MM.1S (cell line): Measurements from ENCODE around the gene TSPAN3.
A peak's percentile ranks its signal among the peaks of the same experiment; 100 is the strongest.

Experiments used
- DNase-seq: peaks from one replicate; pipeline ENCODE4 v3.0.0-alpha.2; 2015
- H2AFZ ChIP-seq: fragments of 300-600 bp; sonication (generic); 2 replicates; pipeline ENCODE4 v1.6.0; 2016; ENCODE audit warnings: antibody characterized with exemption, low read length
- H3F3A ChIP-seq: fragments of 300-600 bp; sonication (generic); 2 replicates; pipeline ENCODE4 v1.6.1; 2016; ENCODE audit warnings: mild to moderate bottlenecking, antibody characterized with exemption, low read length, moderate library complexity, mixed read lengths; ENCODE audit not compliant: insufficient read depth
- H3K27ac ChIP-seq: fragments of 300-600 bp; sonication (generic); 2 replicates; pipeline ENCODE4 v1.5.1; 2016; ENCODE audit warnings: mild to moderate bottlenecking, low read length
- H3K27me3 ChIP-seq: fragments of 300-600 bp; sonication (generic); replicated peaks from 2 replicates; pipeline ENCODE4 v1.6.0; 2016; ENCODE audit warnings: low read length; ENCODE audit not compliant: insufficient read depth
- H3K36me3 ChIP-seq: fragments of 300-600 bp; sonication (generic); replicated peaks from 2 replicates; pipeline ENCODE4 v1.6.1; 2016; ENCODE audit warnings: mild to moderate bottlenecking, low read length, mixed read lengths; ENCODE audit not compliant: insufficient read depth
- H3K4me1 ChIP-seq: fragments of 300-600 bp; sonication (generic); 2 replicates; pipeline ENCODE4 v1.6.1; 2016; ENCODE audit warnings: low read length, mixed read lengths
- H3K4me2 ChIP-seq: fragments of 300-600 bp; sonication (generic); 2 replicates; pipeline ENCODE4 v1.6.0; 2016; ENCODE audit warnings: low read depth, low read length
- H3K4me3 ChIP-seq: fragments of 300-600 bp; sonication (generic); 2 replicates; pipeline ENCODE4 v1.5.1; 2016; ENCODE audit warnings: low read length, mixed read lengths
- H3K79me2 ChIP-seq: fragments of 300-600 bp; sonication (generic); 2 replicates; pipeline ENCODE4 v1.6.1; 2016; ENCODE audit warnings: mixed run types, low read length, mixed read lengths
- H3K9ac ChIP-seq: fragments of 300-600 bp; sonication (generic); 2 replicates; pipeline ENCODE4 v1.6.1; 2016; ENCODE audit warnings: low read length, mixed read lengths
- H3K9me2 ChIP-seq: fragments of 300-600 bp; sonication (generic); replicated peaks from 2 replicates; pipeline ENCODE4 v1.6.1; 2016; ENCODE audit warnings: mild to moderate bottlenecking, low read length, mixed read lengths; ENCODE audit not compliant: insufficient read depth
- H3K9me3 ChIP-seq: fragments of 300-600 bp; sonication (generic); replicated peaks from 2 replicates; pipeline ENCODE4 v1.6.1; 2016; ENCODE audit warnings: mild to moderate bottlenecking, low read length, mixed read lengths; ENCODE audit not compliant: insufficient read depth
- H4K20me1 ChIP-seq: fragments of 300-600 bp; sonication (generic); 2 replicates; pipeline ENCODE4 v1.6.1; 2016; ENCODE audit warnings: mild to moderate bottlenecking, low read length, moderate library complexity, mixed read lengths; ENCODE audit not compliant: insufficient read depth
- CTCF ChIP-seq: fragments of 300-600 bp; sonication (generic); IDR thresholded peaks from 2 replicates; pipeline ENCODE4 v1.5.1; 2016; ENCODE audit warnings: antibody characterized with exemption, low read length, mixed read lengths
- EZH2 ChIP-seq: fragments of 300-600 bp; sonication (generic); optimal IDR thresholded peaks from 2 replicates; pipeline ENCODE3; 2017; ENCODE audit warnings: low read depth, mild to moderate bottlenecking, antibody characterized with exemption, low read length, mixed read lengths
- EZH2phosphoT487 ChIP-seq: fragments of 300-600 bp; sonication (generic); IDR thresholded peaks from 2 replicates; pipeline ENCODE4 v1.6.1; 2018; ENCODE audit warnings: antibody characterized with exemption, low read length

The TSPAN3 gene

GRCh38 chr15:77096138-77096537 lies 25.2 kb upstream of the TSPAN3 start:
- H3K27me3 ChIP-seq = no peaks in the 10 kb centered on the region
- H3K4me3 ChIP-seq = no peak overlapping the region
- no peak overlapping the region for H3K27ac ChIP-seq
- no peaks in the 10 kb centered on the region for H3K9me2 ChIP-seq
- no peak overlapping the region for H3K4me2 ChIP-seq
- H3K9ac ChIP-seq = no peak overlapping the region
- no peak for TF ChIP-seq EZH2phosphoT487
- no peak for TF ChIP-seq EZH2
- no peak for TF ChIP-seq CTCF
- no peaks in the 10 kb centered on the region for H3K4me1 ChIP-seq
- H3K9me3 ChIP-seq = no peaks in the 10 kb centered on the region
- H3F3A ChIP-seq = no peaks in the 10 kb centered on the region
- no peaks in the 10 kb centered on the region for H3K36me3 ChIP-seq
- DNase-seq = no peak
- no peaks in the 10 kb centered on the region for H4K20me1 ChIP-seq
- no peak overlapping the region for H2AFZ ChIP-seq
- no peaks in the 10 kb centered on the region for H3K79me2 ChIP-seq

GRCh38 chr15:77094397-77095030 lies 23.6 kb upstream of the TSPAN3 start:
- no peaks in the 10 kb centered on the region for H3K36me3 ChIP-seq
- H3K27ac ChIP-seq = no peak overlapping the region
- H4K20me1 ChIP-seq = no peaks in the 10 kb centered on the region
- H2AFZ ChIP-seq = no peak overlapping the region
- H3K4me3 ChIP-seq = no peak overlapping the region
- TF ChIP-seq EZH2phosphoT487 (no peak), EZH2 (no peak), CTCF (peak; percentile 25; the same call in 1 of the 2 replicates)
- H3K9me2 ChIP-seq = no peaks in the 10 kb centered on the region
- H3F3A ChIP-seq = no peaks in the 10 kb centered on the region
- no peak overlapping the region for H3K9ac ChIP-seq
- H3K4me1 ChIP-seq = no peaks in the 10 kb centered on the region
- no peaks in the 10 kb centered on the region for H3K79me2 ChIP-seq
- no peaks in the 10 kb centered on the region for H3K9me3 ChIP-seq
- no peak overlapping the region for H3K4me2 ChIP-seq
- H3K27me3 ChIP-seq = no peaks in the 10 kb centered on the region
- no peak for DNase-seq

- no peaks in the 10 kb centered on the region for H4K20me1 ChIP-seq
These were observed 22.5 kb upstream of the TSPAN3 start for GRCh38 chr15:77093436-77093835.

More at GRCh38 chr15:77093436-77093835, 22.5 kb upstream of the TSPAN3 start:
- Histone ChIP-seq H3K4me2 (no peak overlapping the region), H3K27ac (no peak overlapping the region), H3K9me3 (no peaks in the 10 kb centered on the region), H3K4me3 (no peak overlapping the region), H3K4me1 (no peaks in the 10 kb centered on the region), H2AFZ (no peak overlapping the region), H3K79me2 (no peaks in the 10 kb centered on the region), H3K27me3 (no peaks in the 10 kb centered on the region), H3F3A (no peaks in the 10 kb centered on the region), H3K36me3 (no peaks in the 10 kb centered on the region), H3K9ac (no peak overlapping the region), H3K9me2 (no peaks in the 10 kb centered on the region)
- DNase-seq = no peak
- no peak for TF ChIP-seq EZH2
- TF ChIP-seq EZH2phosphoT487 = no peak
- TF ChIP-seq CTCF = no peak
